Measurements from ENCODE around the gene EXTL2. TPM values are rescaled to one million over a fixed set of nuclear protein-coding genes. Genes with fewer than 3 reads are reported as not detected.
"Not testable (repeated sequence)": the region's sequence is repeated elsewhere in the genome, so short reads cannot be mapped to it uniquely, and the experiment has no call there.

Gene EXTL2
- total RNA-seq, 2 experiments from 2014 or later, result 1.4 to 2.4 TPM

DNA sequence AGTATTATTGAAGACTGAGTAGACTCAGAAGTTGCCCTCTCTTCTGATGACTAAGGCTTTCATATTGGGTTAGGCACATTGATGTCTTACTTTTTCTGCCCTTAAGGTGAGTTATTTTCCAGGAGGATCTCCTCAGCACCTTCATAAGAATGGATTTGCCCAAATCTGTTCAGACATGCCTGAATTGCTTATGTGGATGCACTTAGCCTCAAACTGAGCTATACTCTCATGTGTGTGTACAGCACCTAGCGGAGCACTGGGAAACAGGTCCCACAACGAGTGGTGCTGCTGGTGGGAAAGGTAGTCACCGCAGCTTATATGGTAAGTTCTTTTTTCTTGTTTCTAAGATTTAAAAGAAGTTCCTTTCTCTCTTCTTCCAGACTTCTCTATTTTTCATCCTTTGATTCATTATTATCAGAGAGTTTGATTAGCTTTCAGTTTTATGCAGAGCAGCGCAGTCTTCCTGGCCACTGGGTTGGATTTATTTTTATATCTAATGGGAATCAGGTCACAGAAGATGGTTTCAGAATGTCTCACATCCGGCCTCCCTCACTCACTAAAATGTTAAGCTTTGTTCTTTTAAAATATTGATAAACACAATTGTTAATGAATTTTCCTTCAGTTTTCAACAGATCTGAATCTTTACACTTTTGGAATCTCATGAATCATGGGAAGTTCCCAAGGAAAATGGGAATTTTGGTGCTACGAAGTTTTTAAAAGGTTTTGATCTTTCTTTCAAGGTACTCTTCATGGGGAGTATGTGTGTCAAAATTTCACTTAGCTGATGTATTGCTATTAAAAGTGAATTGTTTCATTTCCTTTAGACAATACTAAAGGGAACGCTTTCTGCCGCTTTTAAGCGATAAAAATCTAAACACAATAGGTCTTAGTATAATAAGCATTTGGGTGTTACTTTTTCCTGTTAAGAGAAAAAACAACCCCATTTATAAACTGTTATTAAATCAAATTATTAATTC, 58.5 kb downstream of the EXTL2 start:
- DNase-seq, result no peak
- H3K27me3 Mint-ChIP-seq, result peaks cover 11% of the 10 kb centered on the region
- H3K27ac Mint-ChIP-seq, result no peak overlapping the region
- H3K36me3 Mint-ChIP-seq (ENCODE audit: low read depth), result no peaks in the 10 kb centered on the region
- ChIA-PET POLR2A (no interaction called here), CTCF (interaction anchor here (0.9 to 2.1 kb wide), 3 partner anchors 27 to 521 kb away, joined by 3 to 7 read pairs (median 3); no protein-coding TSS in a partner anchor)
- no peaks in the 10 kb centered on the region for H3K9me3 Mint-ChIP-seq
- H3K4me3 Mint-ChIP-seq, result no peak overlapping the region
- peaks cover 4% of the 10 kb centered on the region for H3K4me1 Mint-ChIP-seq

GRCh38 chr1:100834777-100835660, 59.6 kb downstream of the EXTL2 start:
- POLR2A ChIA-PET, result no interaction called here
- no peaks in the 10 kb centered on the region for H3K9me3 Mint-ChIP-seq
- no peak overlapping the region for H3K4me3 Mint-ChIP-seq
- no peaks in the 10 kb centered on the region for H3K36me3 Mint-ChIP-seq (ENCODE audit: low read depth)
- H3K27ac Mint-ChIP-seq, result no peak overlapping the region
- no peak for DNase-seq
- peaks cover 4% of the 10 kb centered on the region for H3K4me1 Mint-ChIP-seq
- CTCF ChIA-PET, result interaction anchor here (0.9 to 2.1 kb wide), 4 partner anchors 14 to 34 kb away, joined by 3 to 7 read pairs (median 3); no protein-coding TSS in a partner anchor
- H3K27me3 Mint-ChIP-seq, result peaks cover 5% of the 10 kb centered on the region

GRCh38 chr1:100832694-100833428, 61.8 kb downstream of the EXTL2 start:
- H3K27ac Mint-ChIP-seq, result no peak overlapping the region
- H3K36me3 Mint-ChIP-seq (ENCODE audit: low read depth), result no peaks in the 10 kb centered on the region
- H3K9me3 Mint-ChIP-seq, result no peaks in the 10 kb centered on the region
- no peak overlapping the region for H3K4me3 Mint-ChIP-seq
- H3K4me1 Mint-ChIP-seq, result peaks cover 4% of the 10 kb centered on the region
- POLR2A ChIA-PET, result no interaction called here
- peaks cover 10% of the 10 kb centered on the region for H3K27me3 Mint-ChIP-seq
- no peak for DNase-seq
- CTCF ChIA-PET, result no interaction called here

GRCh38 chr1:100825666-100826065, 69.0 kb downstream of the EXTL2 start:
- peaks cover 14% of the 10 kb centered on the region for H3K27me3 Mint-ChIP-seq
- H3K9me3 Mint-ChIP-seq; DNase-seq; CTCF ChIA-PET; H3K36me3 Mint-ChIP-seq (ENCODE audit: low read depth); POLR2A ChIA-PET; H3K4me3 Mint-ChIP-seq; H3K27ac Mint-ChIP-seq; H3K4me1 Mint-ChIP-seq: not testable (repeated sequence)

Other genes with a start within 250 kb of the EXTL2 start
- not detected for gene VCAM1, start 175.1 kb downstream of the EXTL2 start, total RNA-seq
- gene SLC30A7, start 1.2 kb upstream of the EXTL2 start, total RNA-seq, result 10 to 100 TPM; 38.9 to 42.7 TPM
- 10 to 100 TPM; 25.5 to 33.2 TPM for gene DPH5, start 130.9 kb upstream of the EXTL2 start, total RNA-seq

Measured in activated CD4-positive, alpha-beta memory T cell treated with anti-CD3 and anti-CD28 coated beads, Interleukin-2, amount 10 ng/mL, durations not matched to agents 7 days and 5 days (primary cell).